HUES64 (cell line): ENCODE measurements around the gene PRDM7.
"Not testable (repeated sequence)": the region's sequence is repeated elsewhere in the genome, so short reads cannot be mapped to it uniquely, and the experiment has no call there.

ENCODE experiments used
- H3K27ac ChIP-seq: 2 replicates; pipeline ENCODE4 v1.7.0; 2013; ENCODE audit warnings: low read depth, low read length, inconsistent platforms
- H3K27me3 ChIP-seq: 2 replicates; pipeline ENCODE4 v1.6.1; 2013; ENCODE audit warnings: mild to moderate bottlenecking, low read length; ENCODE audit not compliant: insufficient read depth
- H3K36me3 ChIP-seq: 2 replicates; pipeline ENCODE4 v1.6.1; 2013; ENCODE audit warnings: mild to moderate bottlenecking, low read length; ENCODE audit not compliant: insufficient read depth
- H3K4me1 ChIP-seq: 2 replicates; pipeline ENCODE4 v1.6.1; 2013; ENCODE audit warnings: mild to moderate bottlenecking, low read length, moderate library complexity; ENCODE audit not compliant: insufficient read depth
- H3K4me3 ChIP-seq: 2 replicates; pipeline ENCODE4 v1.5.1; 2013; ENCODE audit warnings: mild to moderate bottlenecking, low read length, moderate library complexity
- H3K9ac ChIP-seq: 2 replicates; pipeline ENCODE4 v1.6.1; 2013; ENCODE audit warnings: mild to moderate bottlenecking, low read depth, low read length
- H3K9me3 ChIP-seq: 2 replicates; pipeline ENCODE4 v1.6.1; 2013; ENCODE audit warnings: low read depth, low read length; ENCODE audit not compliant: insufficient read depth
- WGBS: fragments of 150-250, 120-280 bp; methylation state at CpG from one replicate; pipeline ENCODE4 v1.1.7; 2013; ENCODE audit warnings: missing lambda C conversion rate; 5-methylcytosine and 5-hydroxymethylcytosine counted together

The PRDM7 gene

DNA sequence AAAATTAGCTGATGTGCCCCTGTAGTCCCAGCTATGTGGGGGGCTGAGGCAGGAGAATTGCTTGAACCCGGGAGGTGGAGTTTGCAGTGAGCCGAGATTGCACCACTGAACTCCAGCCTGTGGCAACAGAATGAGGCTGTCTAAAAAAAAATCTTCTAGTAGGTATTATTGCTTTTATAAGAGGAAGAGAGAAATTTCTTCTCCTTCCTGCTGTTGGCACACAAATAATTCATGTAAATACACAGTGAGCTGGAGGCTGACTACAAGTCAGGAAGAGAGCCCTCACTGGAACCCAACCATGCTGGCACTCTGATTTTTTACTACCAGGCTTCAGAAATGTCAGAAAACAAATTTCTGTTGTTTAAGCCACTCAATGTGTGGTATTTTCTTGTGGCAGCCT, 6.7 kb downstream of the PRDM7 start:
- Histone ChIP-seq H3K27ac (no peak overlapping the region), H3K36me3 (no peaks in the 10 kb centered on the region), H3K27me3 (peaks cover 5% of the 10 kb centered on the region; the same call in 1 of the 2 replicates), H3K4me3 (no peak overlapping the region), H3K4me1 (no peaks in the 10 kb centered on the region), H3K9ac (no peak overlapping the region), H3K9me3 (peaks cover 4% of the 10 kb centered on the region; the same call in 1 of the 2 replicates)
- 82% methylated on average over 2 of the region's 2 CpGs for WGBS

DNA sequence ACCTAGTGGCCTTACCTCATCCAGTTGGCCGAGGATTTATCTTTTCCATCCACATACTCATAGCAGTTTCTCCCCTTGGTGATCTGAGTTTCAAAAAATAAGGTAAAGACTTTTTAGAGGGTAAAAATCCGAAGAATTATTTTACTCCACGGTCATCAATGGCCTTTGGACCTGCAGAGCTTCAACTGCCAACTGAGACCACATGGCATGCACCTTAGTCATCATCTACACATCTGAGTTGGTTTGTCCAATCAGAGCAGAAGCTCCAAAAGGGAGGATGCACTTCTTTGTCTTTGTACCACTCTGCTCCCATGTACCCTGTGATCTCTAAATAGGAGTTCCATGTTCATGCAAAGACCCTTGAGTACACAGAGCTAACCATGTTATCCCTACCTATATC, 15.7 kb downstream of the PRDM7 start:
- no peaks in the 10 kb centered on the region for H3K9me3 ChIP-seq
- no peaks in the 10 kb centered on the region for H3K36me3 ChIP-seq
- H3K9ac ChIP-seq = no peak overlapping the region
- H3K4me3 ChIP-seq = no peak overlapping the region
- H3K27ac ChIP-seq = no peak overlapping the region
- H3K27me3 ChIP-seq = 0 out of 2 replicates have a peak, but pooled peaks cover 2% of the 10 kb centered on the region
- WGBS = 96% methylated on average over 2 of the region's 3 CpGs
- H3K4me1 ChIP-seq = no peaks in the 10 kb centered on the region

DNA sequence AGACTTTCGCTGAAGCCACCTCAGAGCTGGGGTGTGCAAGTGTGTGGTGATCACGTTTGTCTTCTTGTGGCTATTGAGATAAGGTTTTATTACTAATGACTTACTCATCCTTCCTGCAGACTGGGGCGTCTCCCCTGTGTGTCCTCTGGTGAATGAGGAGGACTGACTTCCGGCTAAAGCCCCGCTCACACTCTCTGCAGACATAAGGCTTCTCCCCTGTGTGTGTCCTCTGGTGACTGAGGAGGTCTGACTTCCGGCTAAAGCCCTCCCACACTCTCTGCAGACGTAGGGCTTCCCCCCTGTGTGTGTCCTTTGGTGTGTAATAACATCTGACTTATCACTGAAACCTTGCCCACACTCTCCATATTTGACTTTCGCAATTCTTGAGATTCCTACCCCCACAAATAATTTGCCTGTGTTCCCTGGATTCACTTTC, 19.4 kb downstream of the PRDM7 start:
- Histone ChIP-seq H3K4me3 (no peak overlapping the region), H3K27me3 (no peaks in the 10 kb centered on the region), H3K9me3 (peaks cover 21% of the 10 kb centered on the region; the same call in 1 of the 2 replicates), H3K27ac (no peak overlapping the region), H3K36me3 (no peaks in the 10 kb centered on the region), H3K9ac (no peak overlapping the region), H3K4me1 (no peaks in the 10 kb centered on the region)
- WGBS = 66% methylated on average over 6 of the region's 8 CpGs

DNA sequence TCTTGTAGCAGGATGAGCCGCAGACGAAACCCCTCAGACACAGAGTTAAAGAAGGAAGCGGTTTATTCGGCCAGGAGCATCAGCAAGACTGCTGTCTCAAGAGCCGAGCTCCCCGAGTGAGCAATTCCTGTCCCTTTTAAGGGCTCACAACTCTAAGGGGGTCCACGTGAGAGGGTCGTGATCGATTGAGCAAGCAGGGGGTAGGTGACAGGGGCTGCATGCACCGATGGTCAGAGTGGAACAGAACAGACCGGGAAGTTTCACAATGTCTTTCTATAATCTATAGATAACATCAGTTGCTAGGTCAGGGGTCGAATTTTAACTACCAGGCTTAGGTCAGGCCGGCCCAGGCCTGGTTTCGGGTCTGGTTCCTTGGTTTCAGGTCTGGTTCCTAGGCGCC, 20.6 kb downstream of the PRDM7 start:
- not testable (repeated sequence) for H3K36me3 ChIP-seq, H3K27ac ChIP-seq, H3K4me1 ChIP-seq, H3K4me3 ChIP-seq, H3K9ac ChIP-seq, H3K27me3 ChIP-seq
- 87% methylated on average over 15 of the region's 15 CpGs for whole genome bisulfite sequencing
- peaks cover 21% of the 10 kb centered on the region for H3K9me3 ChIP-seq

DNA sequence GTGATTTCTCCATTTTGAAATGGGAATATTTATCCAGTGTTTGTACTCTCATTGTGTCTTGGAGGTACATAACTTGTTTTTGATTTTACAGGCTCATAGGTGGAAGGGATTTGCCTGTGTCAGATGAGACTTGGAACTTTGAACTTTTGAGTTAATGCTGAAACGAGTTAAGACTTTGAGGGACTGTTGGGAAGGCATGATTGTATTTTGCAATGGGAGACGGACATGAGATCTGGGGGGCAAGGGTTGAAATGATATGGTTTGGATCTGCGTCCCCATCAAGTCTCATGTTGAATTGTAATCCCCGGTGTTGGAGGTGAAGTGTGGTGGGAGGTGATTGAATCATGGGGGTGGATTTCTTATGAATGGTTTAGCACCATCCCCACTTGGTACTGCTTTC, 21.8 kb downstream of the PRDM7 start:
- Histone ChIP-seq H3K4me1 (no peaks in the 10 kb centered on the region), H3K9ac (no peak overlapping the region), H3K27ac (no peak overlapping the region), H3K9me3 (peaks cover 21% of the 10 kb centered on the region), H3K36me3 (no peaks in the 10 kb centered on the region), H3K4me3 (no peak overlapping the region), H3K27me3 (no peaks in the 10 kb centered on the region)
- 82% methylated on average over 4 of the region's 4 CpGs for WGBS

DNA sequence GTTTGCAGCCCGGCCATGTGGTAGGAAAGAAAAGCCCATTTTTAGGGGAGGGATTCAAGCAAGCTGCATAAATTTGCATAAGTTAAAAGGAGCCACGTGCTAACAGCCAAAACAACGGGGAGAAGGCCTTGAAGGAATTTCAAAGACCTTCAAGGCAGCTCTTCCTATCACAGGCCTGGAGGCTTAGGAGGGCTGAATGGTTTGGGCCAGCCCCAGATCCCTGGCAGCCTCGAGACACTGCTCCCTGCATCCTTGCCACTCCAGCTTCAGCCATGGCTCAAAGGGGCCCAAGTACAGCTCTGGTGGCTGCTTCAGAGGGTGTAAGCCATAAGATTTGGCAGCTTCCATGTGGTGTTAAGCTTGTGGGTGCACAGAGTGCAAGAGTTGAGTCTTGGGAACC, 22.6 kb downstream of the PRDM7 start:
- Histone ChIP-seq H3K36me3 (no peaks in the 10 kb centered on the region), H3K9ac (no peak overlapping the region), H3K9me3 (peaks cover 21% of the 10 kb centered on the region), H3K4me3 (no peak overlapping the region), H3K4me1 (no peaks in the 10 kb centered on the region), H3K27me3 (no peaks in the 10 kb centered on the region), H3K27ac (no peak overlapping the region)
- 59% methylated on average over 4 of the region's 4 CpGs for WGBS

DNA sequence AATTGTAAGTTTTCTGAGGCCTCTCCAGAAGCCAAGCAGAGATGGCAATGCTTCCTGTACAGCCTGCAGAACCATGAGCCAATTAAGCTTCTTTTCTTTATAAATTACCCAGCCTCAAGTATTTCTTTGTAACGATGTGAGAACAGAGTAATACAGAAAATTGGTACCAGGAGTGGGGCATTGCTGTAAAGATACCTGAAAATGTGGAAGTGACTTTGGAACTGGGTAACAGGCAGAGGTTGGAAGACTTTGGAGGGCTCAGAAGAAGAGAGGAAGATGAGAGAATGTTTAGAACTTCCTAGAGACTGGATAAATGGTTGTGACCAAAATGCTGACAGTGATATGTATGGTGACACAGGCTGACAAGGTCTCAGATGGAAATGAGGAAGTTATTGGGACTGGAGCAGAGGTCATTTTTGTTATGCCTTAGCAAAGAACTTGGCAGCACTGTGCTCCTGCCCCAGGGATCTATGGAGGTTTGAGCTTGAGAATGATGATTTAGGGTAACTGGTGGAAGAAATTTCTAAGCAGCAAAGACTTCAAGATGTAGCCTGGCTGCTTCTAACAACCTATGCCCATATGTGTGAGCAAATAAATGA, 23.1 kb downstream of the PRDM7 start:
- H3K27me3 ChIP-seq = no peaks in the 10 kb centered on the region
- peaks cover 21% of the 10 kb centered on the region for H3K9me3 ChIP-seq
- no peak overlapping the region for H3K9ac ChIP-seq
- 68% methylated on average over 1 of the region's 1 CpG for WGBS
- no peak overlapping the region for H3K27ac ChIP-seq
- no peaks in the 10 kb centered on the region for H3K4me1 ChIP-seq
- H3K4me3 ChIP-seq = no peak overlapping the region
- H3K36me3 ChIP-seq = no peaks in the 10 kb centered on the region

DNA sequence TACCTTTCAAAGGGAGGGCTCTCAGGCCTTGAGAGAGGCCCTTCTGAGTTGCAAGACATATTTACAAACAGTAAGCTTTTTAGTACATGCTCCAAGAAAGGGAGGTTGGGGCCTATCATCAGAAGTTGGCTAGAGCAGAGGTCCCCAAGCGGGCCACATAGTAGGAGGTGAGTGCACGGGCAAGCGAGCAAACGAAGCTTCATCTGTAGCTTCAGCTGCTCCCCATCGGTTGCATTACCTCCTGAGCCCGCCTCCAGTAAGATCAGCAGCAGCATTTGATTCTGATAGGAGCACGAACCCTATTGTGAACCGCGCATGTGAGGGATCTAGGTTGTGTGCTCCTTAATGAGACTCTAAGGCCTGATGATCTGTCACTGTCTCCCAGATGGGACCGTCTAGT, 26.2 kb downstream of the PRDM7 start:
- Histone ChIP-seq H3K27ac (no peak overlapping the region), H3K9me3 (peaks cover 21% of the 10 kb centered on the region), H3K36me3 (no peaks in the 10 kb centered on the region), H3K4me1 (no peaks in the 10 kb centered on the region), H3K27me3 (no peaks in the 10 kb centered on the region), H3K9ac (no peak overlapping the region), H3K4me3 (no peak overlapping the region)
- 85% methylated on average over 10 of the region's 10 CpGs for WGBS

DNA sequence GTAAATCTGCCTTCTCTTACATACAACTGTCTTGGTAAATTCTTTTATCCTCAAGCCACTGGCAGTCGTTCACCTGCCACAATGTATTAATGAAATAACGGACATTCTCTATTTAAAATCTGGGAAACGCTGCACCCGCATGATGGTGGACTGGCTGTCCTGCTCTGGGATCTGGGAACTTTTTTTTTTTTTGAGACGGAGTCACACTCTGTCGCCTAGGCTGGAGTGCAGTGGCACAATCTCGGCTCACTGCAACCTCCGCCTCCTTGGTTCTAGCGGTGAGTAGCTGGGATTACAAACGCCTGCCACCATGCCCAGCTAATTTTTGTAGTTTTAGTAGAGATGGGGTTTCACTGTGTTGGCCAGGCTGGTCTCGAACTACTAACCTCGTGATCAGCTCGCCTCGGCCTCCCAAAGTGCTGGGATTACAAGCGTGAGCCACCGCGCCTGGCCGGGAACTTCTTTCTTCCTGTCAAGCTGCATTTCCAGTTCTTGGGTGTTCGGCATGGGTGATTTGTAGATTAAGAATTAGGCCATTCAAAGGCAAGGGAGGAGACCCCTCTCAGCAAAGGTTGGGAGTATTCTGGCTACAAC, 28.3 kb downstream of the PRDM7 start:
- H3K36me3 ChIP-seq = 0 out of 2 replicates have a peak, but pooled peaks cover 3% of the 10 kb centered on the region
- no peak overlapping the region for H3K9ac ChIP-seq
- peaks cover 4% of the 10 kb centered on the region for H3K9me3 ChIP-seq
- no peaks in the 10 kb centered on the region for H3K27me3 ChIP-seq
- no peaks in the 10 kb centered on the region for H3K4me1 ChIP-seq
- WGBS = 91% methylated on average over 19 of the region's 19 CpGs
- H3K27ac ChIP-seq = no peak overlapping the region
- H3K4me3 ChIP-seq = no peak overlapping the region

DNA sequence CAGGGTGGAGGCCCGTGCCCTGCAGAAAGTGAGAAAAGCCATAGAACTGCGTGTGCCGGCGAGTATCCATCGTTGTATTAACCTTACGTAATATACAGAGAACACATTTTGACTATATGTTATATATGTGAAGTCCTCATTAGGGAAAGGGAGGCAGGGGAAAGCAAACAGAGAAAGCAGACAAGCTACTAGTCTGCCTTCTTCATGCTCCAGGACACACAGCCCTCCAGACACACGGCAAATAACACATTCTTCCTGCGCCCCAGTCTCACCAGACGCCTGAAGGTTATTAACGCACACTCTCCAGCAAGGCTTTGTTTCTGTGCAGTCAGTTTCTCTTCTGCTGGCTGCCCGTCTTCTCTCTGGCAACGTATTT, 28.8 kb downstream of the PRDM7 start:
- WGBS = 93% methylated on average over 11 of the region's 12 CpGs
- H3K4me1 ChIP-seq = no peaks in the 10 kb centered on the region
- H3K27ac ChIP-seq = no peak overlapping the region
- H3K27me3 ChIP-seq = no peaks in the 10 kb centered on the region
- peaks cover 8% of the 10 kb centered on the region; the same call in 1 of the 2 replicates for H3K36me3 ChIP-seq
- H3K9me3 ChIP-seq = peaks cover 3% of the 10 kb centered on the region
- H3K4me3 ChIP-seq = no peak overlapping the region; the same call in 1 of the 2 replicates
- H3K9ac ChIP-seq = no peak overlapping the region

DNA sequence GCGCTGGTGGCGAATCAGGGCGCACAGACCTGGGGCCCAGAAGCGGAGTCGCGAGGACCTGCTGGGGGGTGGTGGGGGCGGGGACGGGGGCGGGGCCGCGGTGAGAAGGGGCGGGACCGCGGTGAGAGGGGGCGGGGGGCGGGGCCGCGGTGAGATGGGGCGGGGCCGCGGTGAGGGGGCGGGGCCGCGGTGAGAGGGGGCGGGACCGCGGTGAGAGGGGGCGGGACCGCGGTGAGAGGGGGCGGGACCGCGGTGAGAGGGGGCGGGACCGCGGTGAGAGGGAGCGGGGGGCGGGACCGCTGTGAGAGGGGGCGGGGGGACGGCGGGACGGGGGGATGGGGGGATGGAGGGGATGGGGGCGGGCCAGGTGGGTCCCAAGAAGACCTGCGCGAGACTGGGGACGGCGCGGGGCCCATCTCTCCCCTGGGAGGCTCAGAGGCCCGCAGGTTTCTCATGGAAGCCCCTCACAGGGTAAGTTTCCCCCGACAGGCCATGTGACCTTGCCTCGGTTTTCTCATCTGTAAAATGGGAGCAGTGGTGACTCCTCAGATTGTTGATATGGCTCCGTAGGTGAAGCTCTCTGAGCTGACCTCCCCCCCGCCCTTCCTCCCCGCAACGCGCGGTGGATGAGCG, 29.3 kb downstream of the PRDM7 start:
- H3K9ac ChIP-seq = 0 out of 2 replicates have a peak overlapping the region, but pooled peaks have one; percentile 45
- no peak overlapping the region for H3K27ac ChIP-seq
- no peaks in the 10 kb centered on the region for H3K27me3 ChIP-seq
- H3K36me3 ChIP-seq = peaks cover 13% of the 10 kb centered on the region
- H3K4me1 ChIP-seq = no peaks in the 10 kb centered on the region
- 64% methylated on average over 19 of the region's 59 CpGs for WGBS
- peak overlapping the region; percentile 57 for H3K4me3 ChIP-seq
- no peaks in the 10 kb centered on the region; the same call in 1 of the 2 replicates for H3K9me3 ChIP-seq
